ENCODE measurements around the gene PRMT7. TPM values are rescaled to one million over a fixed set of nuclear protein-coding genes. Genes with fewer than 3 reads are reported as not detected.

The PRMT7 gene
- polyA plus RNA-seq, 3 donors, result 15.0 to 41.1 (median 15.2) TPM

- no peak overlapping the region for H3K4me2 ChIP-seq (replicated peaks; ENCODE audit: extremely low read depth, low read length, poor library complexity, severe bottlenecking)
- no peaks in the 10 kb centered on the region for H3K9me3 Mint-ChIP-seq
- H3K27ac Mint-ChIP-seq, result peak overlapping the region in 1 of 7 donors; percentile 36
- H3K79me2 ChIP-seq (ENCODE audit: insufficient read depth, low read length), result peaks cover 4% of the 10 kb centered on the region
- H3K4me3 ChIP-seq (replicated peaks in 1 of 3; ENCODE audit: low read depth in 2 of 3, low read length in 3 of 3), result no peak overlapping the region
- H3K4me3 Mint-ChIP-seq, result no peak overlapping the region
- no peaks in the 10 kb centered on the region for H3K27me3 Mint-ChIP-seq (ENCODE audit: low read depth in 3 of 3)
- H3K27me3 ChIP-seq (ENCODE audit: control insufficient read depth in 2 of 2, insufficient read depth in 2 of 2, low read length in 2 of 2), result no peaks in the 10 kb centered on the region
- no peak for TF ChIP-seq CTCF (IDR thresholded peaks at IDR 0.05)
- 90% methylated on average over 2 of the region's 6 CpGs for WGBS (ENCODE audit: insufficient coverage)
- H4K20me1 ChIP-seq (ENCODE audit: insufficient read depth, low read length), result no peaks in the 10 kb centered on the region
- H3K4me1 Mint-ChIP-seq, result no peaks in the 10 kb centered on the region
- no peaks in the 10 kb centered on the region for H3K4me1 ChIP-seq (ENCODE audit: control insufficient read depth in 1 of 2, insufficient read depth in 2 of 2, low read length in 2 of 2)
- no peaks in the 10 kb centered on the region for H3K9me3 ChIP-seq (replicated peaks in 1 of 2; ENCODE audit: control insufficient read depth in 1 of 2, insufficient read depth in 1 of 2, low read length in 2 of 2)
- H3K9ac ChIP-seq (ENCODE audit: insufficient read depth, low read length, poor library complexity, severe bottlenecking), result no peak overlapping the region
- no peak overlapping the region for H2AFZ ChIP-seq (ENCODE audit: insufficient read depth, low read depth, low read length, poor library complexity, severe bottlenecking)
- H3K27ac ChIP-seq (ENCODE audit: low read depth in 1 of 2, low read length in 2 of 2), result no peak overlapping the region
- H3K36me3 ChIP-seq (replicated peaks in 1 of 2; ENCODE audit: control insufficient read depth in 1 of 2, insufficient read depth in 2 of 2, low read length in 2 of 2), result peaks cover 31 to 76% of the 10 kb centered on the region in 2 donors
- intact Hi-C loops (cut with micrococcal nuclease), result no loop called here
- H3K36me3 Mint-ChIP-seq, result peaks cover 53 to 75% of the 10 kb centered on the region in 2 donors
- no peak for DNase-seq
These were observed 8.5 kb downstream of the PRMT7 start for GRCh38 chr16:68319185-68319908.

- no peak for TF ChIP-seq CTCF (IDR thresholded peaks at IDR 0.05)
- peaks cover 0 to 4% (median 0%) of the 10 kb centered on the region in 3 donors for H3K27me3 Mint-ChIP-seq (ENCODE audit: low read depth in 3 of 3)
- H3K36me3 Mint-ChIP-seq, result peaks cover 48 to 63% of the 10 kb centered on the region in 2 donors
- no peaks in the 10 kb centered on the region for H3K9me3 Mint-ChIP-seq
- Histone ChIP-seq H3K9me3 (replicated peaks in 1 of 2; ENCODE audit: control insufficient read depth in 1 of 2, insufficient read depth in 1 of 2, low read length in 2 of 2) (no peaks in the 10 kb centered on the region), H3K9ac (ENCODE audit: insufficient read depth, low read length, poor library complexity, severe bottlenecking) (no peak overlapping the region), H3K4me3 (replicated peaks in 1 of 3; ENCODE audit: low read depth in 2 of 3, low read length in 3 of 3) (no peak overlapping the region), H3K36me3 (replicated peaks in 1 of 2; ENCODE audit: control insufficient read depth in 1 of 2, insufficient read depth in 2 of 2, low read length in 2 of 2) (peaks cover 30 to 71% of the 10 kb centered on the region in 2 donors), H3K27me3 (ENCODE audit: control insufficient read depth in 2 of 2, insufficient read depth in 2 of 2, low read length in 2 of 2) (no peaks in the 10 kb centered on the region), H4K20me1 (ENCODE audit: insufficient read depth, low read length) (no peaks in the 10 kb centered on the region), H3K79me2 (ENCODE audit: insufficient read depth, low read length) (no peaks in the 10 kb centered on the region), H3K4me2 (replicated peaks; ENCODE audit: extremely low read depth, low read length, poor library complexity, severe bottlenecking) (no peak overlapping the region), H3K4me1 (ENCODE audit: control insufficient read depth in 1 of 2, insufficient read depth in 2 of 2, low read length in 2 of 2) (no peaks in the 10 kb centered on the region), H2AFZ (ENCODE audit: insufficient read depth, low read depth, low read length, poor library complexity, severe bottlenecking) (no peak overlapping the region), H3K27ac (ENCODE audit: low read depth in 1 of 2, low read length in 2 of 2) (no peak overlapping the region)
- no peak for DNase-seq
- H3K27ac Mint-ChIP-seq, result peak overlapping the region in 1 of 7 donors; percentile 54
- 100% methylated on average over 3 of the region's 5 CpGs for WGBS (ENCODE audit: insufficient coverage)
- intact Hi-C loops (cut with micrococcal nuclease), result no loop called here
- peaks cover 2% of the 10 kb centered on the region for H3K4me1 Mint-ChIP-seq
- no peak overlapping the region for H3K4me3 Mint-ChIP-seq
These were observed 13.5 kb downstream of the PRMT7 start for GRCh38 chr16:68324336-68324735.

Measured in CD14-positive monocyte (primary cell).